Measurements from ENCODE around the gene CACFD1. TPM values are rescaled to one million over a fixed set of nuclear protein-coding genes. Genes with fewer than 3 reads are reported as not detected.

Gene CACFD1
- total and polyA plus RNA-seq, 9 of the 15 experiments (the other 6 are each of a cell fraction or from before 2014, with no cell fraction given) = 0.11 to 1.4 (median 1.1) TPM; not detected in 2

GRCh38 chr9:133459476-133460404 lies at the start of gene CACFD1 (continued):
- TF ChIP-seq AFF1 (IDR thresholded peaks at IDR 0.05; ENCODE audit: low read depth in 1 of 2, partially characterized antibody in 2 of 2) (no peak), HES1 (IDR thresholded peaks at IDR 0.05; ENCODE audit: low read depth) (no peak), NFRKB (IDR thresholded peaks at IDR 0.05; ENCODE audit: low read depth) (no peak), RBFOX2 (IDR thresholded peaks at IDR 0.05; ENCODE audit: low read depth, low read length) (peak; percentile 65), ESRRA (IDR thresholded peaks at IDR 0.05; ENCODE audit: borderline replicate concordance, low read depth) (0 out of 2 replicates have a peak, but pooled peaks have one; percentile 37), FUS (optimal IDR thresholded peaks at IDR 0.05; ENCODE audit: low read depth, low read length) (no peak), TFAP4 (CRISPR knock-in tag; IDR thresholded peaks at IDR 0.05; ENCODE audit: borderline replicate concordance) (peak; percentile 38; the same call in 1 of the 2 replicates), FIP1L1 (IDR thresholded peaks at IDR 0.05; ENCODE audit: low read depth, low read length, poor library complexity, severe bottlenecking) (no peak), GTF3C2 (IDR thresholded peaks at IDR 0.05; ENCODE audit: borderline replicate concordance, extremely low read depth, insufficient read length) (no peak), ZNF668 (CRISPR knock-in tag; IDR thresholded peaks at IDR 0.05) (no peak), MAZ (CRISPR knock-in tag; conservative IDR thresholded peaks at IDR 0.05 in 1 of 2, IDR thresholded peaks at IDR 0.05 in 1 of 2) (peak in 1 of 2 experiments; percentile 76; a peak in 2 of 4 replicates), ZNF217 (CRISPR knock-in tag; IDR thresholded peaks at IDR 0.05) (no peak), NFIX (CRISPR knock-in tag; IDR thresholded peaks at IDR 0.05; ENCODE audit: low read depth) (no peak), GATAD2A (IDR thresholded peaks at IDR 0.05) (peak; percentile 46; the same call in 1 of the 2 replicates), CREM (IDR thresholded peaks at IDR 0.05; ENCODE audit: low read depth) (peak; percentile 23; the same call in 1 of the 2 replicates), SRSF7 (optimal IDR thresholded peaks at IDR 0.05; ENCODE audit: low read depth, low read length) (no peak), KLF1 (tag; IDR thresholded peaks at IDR 0.05) (no peak), SMC3 (conservative IDR thresholded peaks at IDR 0.05; ENCODE audit: insufficient read depth, low read depth, low read length) (no peak)
